HCT116 (cell line): ENCODE data around the gene FTO. TPM values are rescaled to one million over a fixed set of nuclear protein-coding genes. Genes with fewer than 3 reads are reported as not detected.

Experiments
- ATAC-seq: fragments of 200-7000 bp; cut with Tn5 transposase; 2 replicates; pipeline ENCODE4 v1.9.1; 2020; ENCODE audit warnings: mild to moderate bottlenecking, moderate library complexity
- BruUV-seq: library from RNA; stranded (reverse); fragments of 400-500 nt; replicated peaks from 2 replicates; lab custom pipeline; 2021; lab: Mats Ljungman, UMichigan
- CTCF ChIA-PET: fragments of 300-600 bp; sonication (Branson Sonifier 250); formaldehyde crosslinking; loops from one replicate; lab custom pipeline; 2021; ENCODE audit warnings: antibody characterized with exemption; lab: Charles Lee
- POLR2A ChIA-PET: fragments of 300-600, 350-600 bp; sonication (Branson Sonifier 250); formaldehyde crosslinking; loops from one replicate; lab custom pipeline; 2021; ENCODE audit warnings: antibody characterized with exemption; lab: Charles Lee
- RAD21 ChIA-PET, 2 experiments: fragments of 300-600 bp; sonication (Branson Sonifier 250); formaldehyde crosslinking; loops; one replicate each; lab custom pipeline; 2023; ENCODE audit warnings: low total read pairs in 2 of 2; ENCODE audit not compliant: uncharacterized antibody in 2 of 2, unreplicated experiment in 2 of 2, low non-redundant PET in 1 of 2; lab: Charles Lee
- DNase-seq: peaks from one replicate; pipeline ENCODE4 v3.0.0-alpha.2; 2010; ENCODE audit warnings: low read depth, low spot score
- H2AFZ ChIP-seq: fragments of 200-600 bp; shearing (Covaris generic), sonication (generic); 2 replicates; pipeline ENCODE4 v1.6.1; 2017; ENCODE audit warnings: low read depth, mixed run types, mixed read lengths, antibody characterized with exemption, low read length; ENCODE audit not compliant: poor library complexity, severe bottlenecking
- H3K27ac ChIP-seq: 2 replicates; pipeline ENCODE4 v1.5.1; 2012; ENCODE audit warnings: low read depth, low read length
- H3K27me3 ChIP-seq: fragments of 200-600 bp; sonication (generic); 2 replicates; pipeline ENCODE4 v1.6.1; 2016; ENCODE audit warnings: mixed run types, low read length, mixed read lengths; ENCODE audit not compliant: insufficient read depth
- H3K36me3 ChIP-seq, 2 experiments: fragments of 200-500 bp in 1 of 2; fragments of 200-600 bp in 1 of 2; sonication (Bioruptor generic) in 1 of 2; sonication (generic) in 1 of 2; 2 replicates each; pipeline versions ENCODE4 v1.5.1 to v1.6.1; 2014 to 2016; ENCODE audit warnings: low read length in 2 of 2, inconsistent platforms in 1 of 2, mixed read lengths in 1 of 2, mixed run types in 1 of 2; ENCODE audit not compliant: insufficient read depth in 2 of 2, control insufficient read depth in 1 of 2
- H3K4me1 ChIP-seq, 2 experiments: fragments of 200-600 bp in 1 of 2; sonication (generic) in 1 of 2; 2 replicates each; pipeline versions ENCODE4 v1.5.1 to v1.6.1; 2012 to 2017; ENCODE audit warnings: low read length in 2 of 2, inconsistent platforms in 1 of 2, mild to moderate bottlenecking in 1 of 2, mixed read lengths in 1 of 2, mixed run types in 1 of 2, moderate library complexity in 1 of 2; ENCODE audit not compliant: insufficient read depth in 2 of 2, control insufficient read depth in 1 of 2
- H3K4me2 ChIP-seq: fragments of 200-600 bp; sonication (generic); 2 replicates; pipeline ENCODE4 v1.6.1; 2017; ENCODE audit warnings: mixed run types, low read length, mixed read lengths
- H3K4me3 ChIP-seq, 2 experiments: fragments of 200-600 bp in 1 of 2; sonication (generic) in 1 of 2; replicated peaks in 1 of 2; 2 replicates each; pipeline ENCODE4 v1.5.1; 2011 to 2016; ENCODE audit warnings: low read length in 2 of 2, control low read depth in 1 of 2, low read depth in 1 of 2, mild to moderate bottlenecking in 1 of 2, mixed read lengths in 1 of 2, mixed run types in 1 of 2
- H3K79me2 ChIP-seq: fragments of 200-600 bp; sonication (generic); 2 replicates; pipeline ENCODE4 v1.6.1; 2017; ENCODE audit warnings: mild to moderate bottlenecking, mixed run types, low read length, moderate library complexity, mixed read lengths; ENCODE audit not compliant: insufficient read depth
- H3K9ac ChIP-seq: fragments of 200-600 bp; sonication (generic); 2 replicates; pipeline ENCODE4 v1.6.1; 2016; ENCODE audit warnings: low read length, mixed read lengths
- H3K9me2 ChIP-seq: fragments of 200-600 bp; sonication (generic), shearing (Covaris generic); 2 replicates; pipeline ENCODE4 v1.6.1; 2017; ENCODE audit warnings: mixed run types, mild to moderate bottlenecking, moderate library complexity; ENCODE audit not compliant: insufficient read depth
- H3K9me3 ChIP-seq, 2 experiments: fragments of 200-500 bp in 1 of 2; fragments of 200-600 bp in 1 of 2; sonication (Bioruptor generic) in 1 of 2; sonication (generic) in 1 of 2; 2 replicates each; pipeline ENCODE4 v1.6.1; 2014 to 2017; ENCODE audit warnings: low read length in 2 of 2, mixed read lengths in 2 of 2, inconsistent platforms in 1 of 2, low read depth in 1 of 2, mild to moderate bottlenecking in 1 of 2, mixed run types in 1 of 2, moderate library complexity in 1 of 2; ENCODE audit not compliant: control insufficient read depth in 1 of 2, insufficient read depth in 1 of 2
- H4K20me1 ChIP-seq: fragments of 200-600 bp; sonication (generic), shearing (Covaris generic); 2 replicates; pipeline ENCODE4 v1.6.1; 2017; ENCODE audit warnings: mixed run types, mild to moderate bottlenecking, moderate library complexity; ENCODE audit not compliant: insufficient read depth
- ATF3 ChIP-seq: IDR thresholded peaks from 2 replicates; pipeline ENCODE4 v1.6.1; 2012
- CBX3 ChIP-seq: IDR thresholded peaks from 2 replicates; pipeline ENCODE4 v1.6.1; 2012; ENCODE audit warnings: low read depth
- CTCF ChIP-seq, 3 experiments: fragments of 200-600 bp in 1 of 3; sonication (generic) in 1 of 3; IDR thresholded peaks in 2 of 3; conservative IDR thresholded peaks in 1 of 3; 2 replicates each; pipeline ENCODE4 v1.5.1; 2012 to 2017; ENCODE audit warnings: low read depth in 2 of 3, low read length in 2 of 3, antibody characterized with exemption in 1 of 3, borderline replicate concordance in 1 of 3, control low read depth in 1 of 3, mild to moderate bottlenecking in 1 of 3, mixed read lengths in 1 of 3, mixed run types in 1 of 3, moderate library complexity in 1 of 3; ENCODE audit not compliant: insufficient read depth in 1 of 3
- EGR1 ChIP-seq: IDR thresholded peaks from 2 replicates; pipeline ENCODE4 v1.6.1; 2012; ENCODE audit warnings: low read depth
- EZH2phosphoT487 ChIP-seq: fragments of 200-600 bp; IDR thresholded peaks from 2 replicates; pipeline ENCODE4 v1.6.1; 2018; ENCODE audit warnings: antibody characterized with exemption, borderline replicate concordance
- FOSL1 ChIP-seq: IDR thresholded peaks from 2 replicates; pipeline ENCODE4 v1.6.1; 2012; ENCODE audit warnings: low read depth
- MAX ChIP-seq: IDR thresholded peaks from 2 replicates; pipeline ENCODE4 v1.6.1; 2012
- POLR2AphosphoS5 ChIP-seq: IDR thresholded peaks from 2 replicates; pipeline ENCODE4 v1.6.1; 2011; ENCODE audit warnings: mild to moderate bottlenecking, low read depth, low read length, moderate library complexity
- REST ChIP-seq: IDR thresholded peaks from 2 replicates; pipeline ENCODE4 v1.6.1; 2012; ENCODE audit warnings: low read depth
- SIN3A ChIP-seq: IDR thresholded peaks from 2 replicates; pipeline ENCODE4 v1.6.1; 2012; ENCODE audit warnings: low read depth
- TCF7L2 ChIP-seq: IDR thresholded peaks from 2 replicates; pipeline ENCODE4 v1.7.0; 2011; ENCODE audit warnings: borderline replicate concordance, inconsistent platforms; ENCODE audit not compliant: insufficient read depth, insufficient read length; ENCODE audit errors: extremely low read depth
- YY1 ChIP-seq: IDR thresholded peaks from 2 replicates; pipeline ENCODE4 v1.6.1; 2011; ENCODE audit warnings: low read length, low read depth, moderate library complexity, mild to moderate bottlenecking; ENCODE audit not compliant: insufficient replicate concordance; ENCODE audit errors: extremely low read depth
- intact Hi-C: fragments of 100-400 bp; cut with micrococcal nuclease; formaldehyde crosslinking; loops from 2 replicates; pipeline ENCODE4 v1.10.0; 2022
- total RNA-seq: library from RNA; stranded (reverse); gene quantifications from one replicate; pipeline ENCODE4 v1.2.1, GENCODE V29; 2021; ENCODE audit not compliant: unreplicated experiment

The FTO gene
- total RNA-seq, 1 experiment from 2014 or later, result 55.2 TPM

GRCh38 chr16:53707671-53708070 is 3.7 kb downstream of the FTO start:
- no peak for ATAC-seq
- Histone ChIP-seq H3K4me1 (peaks cover 0 to 15% of the 10 kb centered on the region in 2 experiments; a peak in 2 of 4 replicates), H2AFZ (no peak overlapping the region), H3K9ac (no peak overlapping the region), H3K4me3 (no peak overlapping the region), H4K20me1 (no peaks in the 10 kb centered on the region), H3K36me3 (no peaks in the 10 kb centered on the region), H3K79me2 (peaks cover 53% of the 10 kb centered on the region), H3K9me3 (no peaks in the 10 kb centered on the region), H3K27me3 (no peaks in the 10 kb centered on the region), H3K9me2 (no peaks in the 10 kb centered on the region), H3K27ac (no peak overlapping the region), H3K4me2 (no peak overlapping the region)
- intact Hi-C loops, result no loop called here
- DNase-seq, result no peak
- RAD21 ChIA-PET, result no interaction called here
- POLR2A ChIA-PET, result no interaction called here
- CTCF ChIA-PET, result no interaction called here
- TF ChIP-seq MAX, result no peak
- TF ChIP-seq REST, result no peak
- no peak for TF ChIP-seq FOSL1
- TF ChIP-seq EGR1, result no peak
- no peak for TF ChIP-seq CTCF (IDR thresholded peaks at IDR 0.05 in 2 of 3, conservative IDR thresholded peaks at IDR 0.05 in 1 of 3; ENCODE audit: borderline replicate concordance in 1 of 3, insufficient read depth in 1 of 3, low read depth in 2 of 3, low read length in 2 of 3)
- no peak for TF ChIP-seq CBX3
- TF ChIP-seq ATF3, result no peak
- TF ChIP-seq POLR2AphosphoS5, result no peak
- no peak for TF ChIP-seq EZH2phosphoT487
- no peak for TF ChIP-seq YY1
- no peak for TF ChIP-seq TCF7L2
- no peak for TF ChIP-seq SIN3A
- BruUV-seq, result no TSS peak
